ENCODE results near the gene SLC10A7.

The SLC10A7 gene

DNA sequence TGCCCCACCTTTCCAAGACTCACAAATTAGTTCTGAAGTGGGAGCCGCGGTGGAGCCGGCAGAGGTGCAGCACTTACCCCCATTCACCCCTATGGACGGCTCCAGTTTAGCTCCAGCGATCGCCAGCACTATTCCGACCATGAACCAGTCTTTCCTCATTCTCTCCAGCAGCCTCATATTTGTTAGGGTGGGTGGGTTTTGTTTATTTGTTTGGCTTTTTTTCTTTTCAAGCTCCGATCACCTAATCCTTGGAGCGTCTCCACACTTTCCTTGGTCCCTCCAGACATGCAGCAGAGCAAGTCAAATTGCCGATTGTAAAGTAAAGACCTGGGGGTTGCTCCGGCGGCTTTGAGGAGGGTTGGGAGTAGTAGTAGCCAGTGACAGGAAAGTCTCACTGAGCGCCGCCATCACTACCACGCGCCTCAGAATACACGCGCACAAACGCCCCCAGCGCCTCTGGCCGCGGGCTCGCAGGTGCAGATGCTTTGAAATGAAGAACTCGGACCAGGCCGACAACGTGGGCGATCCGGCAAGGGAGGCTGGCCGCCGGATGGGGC lies at the start of gene SLC10A7:
Gene SLC10A7 (minus strand): TSS at position 400 of the 557 bp plus-strand sequence. CDS start 223 bp downstream, at position 177.
- FAIRE-seq: no peak

DNA sequence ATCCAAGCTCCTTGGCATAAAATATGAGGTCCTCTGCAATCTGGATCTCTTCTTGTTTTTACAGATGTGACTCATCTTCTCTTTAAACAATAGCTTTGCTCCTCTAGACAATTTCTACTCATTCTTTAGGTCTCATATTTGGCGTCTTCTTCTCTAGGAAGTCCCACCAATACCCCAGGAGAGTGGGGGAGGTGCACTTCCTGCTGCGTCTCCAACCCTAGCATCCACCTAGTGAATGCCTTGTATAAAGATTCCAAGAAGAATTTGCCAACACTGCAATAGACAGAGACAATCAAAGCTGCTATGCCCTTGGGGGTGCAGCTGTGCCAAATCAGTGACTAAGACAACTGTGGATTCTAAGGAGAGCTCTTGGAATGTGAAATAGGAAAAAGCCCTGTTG lies 45.7 kb upstream of the SLC10A7 start:
- FAIRE-seq: no peak

GRCh38 chr4:146564492-146564891 lies 42.8 kb upstream of the SLC10A7 start:
- FAIRE-seq: no peak

GRCh38 chr4:146550161-146550560 lies 28.4 kb upstream of the SLC10A7 start:
- no peak for FAIRE-seq

- FAIRE-seq: no peak
Measured at GRCh38 chr4:146548443-146548842, 26.7 kb upstream of the SLC10A7 start.

- no peak for FAIRE-seq
Measured at GRCh38 chr4:146545102-146545501, 23.4 kb upstream of the SLC10A7 start.

DNA sequence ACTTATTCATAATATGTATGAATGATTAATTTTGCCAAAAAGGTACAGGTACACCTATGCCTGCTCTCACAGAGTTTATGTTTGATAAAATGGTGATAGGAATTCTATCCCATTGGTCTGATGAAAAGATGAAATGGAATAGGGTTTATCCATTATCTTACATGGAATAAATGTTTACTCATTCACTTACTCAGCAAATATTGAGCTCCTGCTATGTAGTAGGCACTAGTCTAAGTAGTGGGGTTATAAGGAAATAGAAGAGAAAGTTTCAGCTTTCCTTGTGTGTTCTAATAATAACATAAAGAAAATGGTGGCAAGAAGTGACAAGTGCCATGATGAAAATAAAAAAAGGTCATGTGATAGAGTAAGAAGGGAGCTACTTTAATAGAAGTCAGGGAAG lies 12.4 kb upstream of the SLC10A7 start:
- no peak for FAIRE-seq

- FAIRE-seq: no peak
Measured at GRCh38 chr4:146525754-146526153, 4.0 kb upstream of the SLC10A7 start.

- no peak for FAIRE-seq
Measured at GRCh38 chr4:146524663-146525062, 2.9 kb upstream of the SLC10A7 start.

DNA sequence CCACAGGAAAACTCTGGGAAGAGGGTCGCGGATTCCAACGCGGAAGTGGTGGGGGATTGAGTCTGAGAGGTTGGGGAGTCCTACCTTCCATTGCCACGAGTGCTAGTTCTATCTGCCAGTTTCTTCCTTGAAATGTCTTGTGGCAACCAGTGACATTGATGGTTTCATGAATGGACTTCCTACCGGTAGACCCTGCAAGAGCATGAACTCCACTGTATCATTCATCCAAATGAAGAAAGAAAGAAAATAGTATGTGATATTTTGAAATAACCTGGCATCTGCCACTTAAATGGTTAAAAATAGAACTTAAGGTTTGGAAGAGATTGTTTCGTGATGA lies 1.1 kb upstream of the SLC10A7 start:
- FAIRE-seq: no peak

- FAIRE-seq: no peak
Measured at GRCh38 chr4:146522098-146522868, 543 bp upstream of the SLC10A7 start.

- no peak for FAIRE-seq
Measured at GRCh38 chr4:146520896-146521540, 722 bp downstream of the SLC10A7 start.

DNA sequence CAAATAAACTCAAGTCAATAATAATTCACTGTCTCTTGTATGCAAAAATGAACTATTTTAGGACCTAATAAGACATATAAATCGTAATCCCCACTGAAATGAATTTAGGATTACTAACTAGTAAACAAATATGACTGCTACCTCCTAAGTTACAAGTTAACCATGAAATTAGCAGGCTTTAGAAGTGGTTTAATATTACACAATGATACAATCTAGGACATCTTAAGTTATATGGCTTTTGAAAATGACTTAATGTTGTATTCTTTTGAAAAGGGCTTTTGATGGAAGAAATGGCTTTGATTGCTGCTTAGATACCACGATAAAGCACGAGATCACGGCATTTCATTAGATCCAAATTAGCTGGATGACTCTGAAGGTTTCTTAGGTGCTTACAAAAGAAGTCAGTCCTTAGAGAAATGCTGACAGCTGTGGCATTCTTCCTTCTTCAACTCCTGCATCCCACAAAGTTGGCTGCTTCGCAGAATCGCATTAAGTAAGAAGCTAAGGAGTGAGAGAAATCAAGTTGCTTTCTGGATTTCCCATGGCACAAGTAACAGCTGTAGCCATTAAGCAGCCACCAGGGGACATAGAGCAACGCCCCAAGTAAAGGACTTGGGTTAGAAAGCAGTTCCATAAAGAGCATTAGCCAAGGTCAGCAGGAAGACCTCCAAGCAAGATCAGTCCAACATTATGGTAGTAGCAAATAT lies 6.9 kb downstream of the SLC10A7 start:
- FAIRE-seq: no peak

- FAIRE-seq: no peak
Measured at GRCh38 chr4:146513548-146513947, 8.2 kb downstream of the SLC10A7 start.

DNA sequence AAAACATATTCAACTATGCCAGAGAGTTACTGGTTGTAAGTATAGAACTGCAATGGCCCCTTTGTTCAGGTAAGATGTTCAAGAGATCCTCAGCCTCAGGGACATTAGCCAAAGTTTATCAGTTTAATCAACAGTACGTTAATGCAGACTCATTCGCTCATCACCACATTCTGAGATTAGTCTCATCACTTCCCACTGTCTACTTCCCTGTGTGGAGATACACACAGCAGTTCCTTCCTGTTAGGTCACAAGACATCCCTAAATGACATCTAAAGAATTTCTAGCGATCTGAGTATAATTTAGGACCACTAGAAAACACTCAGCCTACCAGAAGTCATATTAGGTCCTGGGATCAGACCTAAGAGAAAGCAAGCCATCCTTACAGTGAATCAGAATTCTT lies 10.4 kb downstream of the SLC10A7 start:
- no peak for FAIRE-seq

DNA sequence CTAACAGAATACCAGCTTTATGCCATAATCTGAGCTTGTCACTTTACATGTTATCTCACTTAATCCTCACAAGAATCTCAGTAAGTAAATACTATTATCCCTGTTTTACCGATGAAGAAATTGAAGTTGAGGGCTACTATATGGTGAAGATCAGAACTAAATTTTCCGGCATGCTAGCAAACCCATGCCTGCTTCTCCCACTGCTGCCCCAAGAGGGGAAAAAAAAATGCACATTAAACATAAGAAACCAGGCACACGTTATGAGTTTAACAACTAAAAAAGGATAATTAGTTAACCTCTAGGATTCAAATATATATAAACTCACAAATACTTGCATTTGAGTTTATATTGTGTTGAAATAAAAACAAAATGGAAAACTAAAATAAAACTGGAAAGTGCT lies 10.8 kb downstream of the SLC10A7 start:
- no peak for FAIRE-seq

GRCh38 chr4:146508229-146508939 lies 13.4 kb downstream of the SLC10A7 start:
- no peak for FAIRE-seq

DNA sequence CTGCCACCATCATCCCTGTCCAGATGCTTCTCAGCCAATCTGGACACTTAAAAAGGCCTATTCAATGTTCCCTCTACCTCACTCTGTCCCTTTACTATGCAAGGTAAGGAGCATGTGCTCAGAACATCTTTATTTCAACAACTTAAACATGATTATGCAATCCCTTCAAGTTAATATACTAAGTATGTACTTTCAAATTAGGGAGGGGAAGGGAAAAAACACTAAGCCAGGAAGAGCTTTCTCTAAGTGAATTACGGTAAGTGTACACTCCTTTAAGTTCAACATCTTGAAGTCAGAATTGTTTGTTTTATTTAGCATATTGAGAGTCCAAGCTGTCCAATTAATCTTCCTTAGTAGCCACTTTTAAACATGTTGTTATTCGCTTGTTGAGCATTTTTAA lies 14.1 kb downstream of the SLC10A7 start:
- FAIRE-seq: no peak

DNA sequence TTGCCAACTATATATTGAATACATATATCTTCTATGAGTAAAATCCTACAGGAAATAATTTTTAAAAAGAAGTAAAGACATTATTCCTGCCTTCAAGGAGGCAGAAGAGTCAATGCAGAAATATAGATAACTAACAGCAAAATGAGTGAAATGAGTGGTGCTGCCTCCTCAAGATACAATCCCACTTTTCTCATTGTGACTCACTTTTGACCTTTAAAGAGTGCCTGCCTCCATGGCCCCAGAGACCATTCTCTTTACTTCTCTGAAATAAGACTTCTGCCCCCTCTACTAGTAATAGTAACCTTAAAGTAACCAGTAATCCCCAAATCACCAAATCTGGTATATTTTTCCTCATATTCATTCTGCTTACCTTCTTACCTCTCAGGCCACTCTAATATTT lies 15.5 kb downstream of the SLC10A7 start:
- no peak for FAIRE-seq

DNA sequence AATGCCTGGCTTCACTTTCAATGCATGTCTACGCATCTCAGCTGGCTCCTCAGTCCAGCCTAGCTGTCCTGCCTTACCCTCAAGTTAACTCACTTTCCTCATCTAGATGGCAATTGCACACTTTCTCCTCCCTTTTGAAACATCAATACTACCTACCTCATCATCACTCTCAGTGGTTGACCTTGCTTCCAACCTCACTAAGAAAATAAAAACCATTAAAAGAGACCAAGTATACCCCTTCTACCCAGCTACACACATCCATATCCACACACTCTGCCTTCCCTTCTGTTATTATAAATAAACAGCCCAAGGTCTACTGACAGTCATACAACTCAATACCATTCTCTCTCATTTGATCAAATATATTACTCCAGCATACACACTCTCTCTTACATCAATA lies 21.5 kb downstream of the SLC10A7 start:
- no peak for FAIRE-seq

DNA sequence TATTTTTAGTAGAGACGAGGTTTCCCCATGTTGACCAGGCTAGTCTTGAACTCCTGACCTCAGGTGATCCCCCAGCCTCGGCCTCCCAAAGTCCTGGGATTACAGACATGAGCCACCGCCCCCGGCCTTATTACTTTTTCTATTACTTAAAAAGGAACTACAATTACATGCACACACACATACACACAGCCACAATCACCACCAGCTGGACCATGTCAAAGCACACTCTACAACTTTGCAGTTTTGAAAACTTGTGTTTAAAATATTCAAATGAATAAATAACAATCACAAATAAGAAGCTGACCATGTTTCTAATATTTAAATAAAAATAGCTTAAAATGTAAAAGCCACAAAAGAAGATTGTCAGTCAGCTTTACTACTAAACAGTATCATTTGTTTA lies 23.4 kb downstream of the SLC10A7 start:
- no peak for FAIRE-seq

DNA sequence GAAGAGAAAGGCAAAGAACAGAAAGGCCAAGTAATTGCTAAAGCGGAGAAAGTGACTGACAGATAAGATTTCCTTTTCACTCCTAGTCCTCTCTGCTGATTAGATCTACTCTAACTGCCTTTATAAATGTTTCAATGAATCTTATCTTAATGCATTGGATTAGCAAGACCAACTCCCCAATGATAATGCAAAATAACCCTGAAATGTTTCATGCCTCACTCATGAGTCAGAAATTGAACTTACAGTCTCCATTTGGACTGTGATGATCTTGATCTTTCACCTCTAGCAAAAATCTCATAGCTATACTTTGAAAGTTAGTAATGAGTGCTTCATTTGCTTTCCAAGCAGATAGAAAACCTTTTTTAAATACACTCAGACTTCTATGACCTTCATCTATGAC lies 26.5 kb downstream of the SLC10A7 start:
- FAIRE-seq: no peak

- FAIRE-seq: no peak
Measured at GRCh38 chr4:146494143-146494542, 27.6 kb downstream of the SLC10A7 start.

All from colon (tissue), 2 donors.